ENCODE data around the gene OBSCN. TPM values are rescaled to one million over a fixed set of nuclear protein-coding genes. Genes with fewer than 3 reads are reported as not detected.

Gene OBSCN
- total RNA-seq, 1 donor from 2014 or later: 20.6 TPM

DNA sequence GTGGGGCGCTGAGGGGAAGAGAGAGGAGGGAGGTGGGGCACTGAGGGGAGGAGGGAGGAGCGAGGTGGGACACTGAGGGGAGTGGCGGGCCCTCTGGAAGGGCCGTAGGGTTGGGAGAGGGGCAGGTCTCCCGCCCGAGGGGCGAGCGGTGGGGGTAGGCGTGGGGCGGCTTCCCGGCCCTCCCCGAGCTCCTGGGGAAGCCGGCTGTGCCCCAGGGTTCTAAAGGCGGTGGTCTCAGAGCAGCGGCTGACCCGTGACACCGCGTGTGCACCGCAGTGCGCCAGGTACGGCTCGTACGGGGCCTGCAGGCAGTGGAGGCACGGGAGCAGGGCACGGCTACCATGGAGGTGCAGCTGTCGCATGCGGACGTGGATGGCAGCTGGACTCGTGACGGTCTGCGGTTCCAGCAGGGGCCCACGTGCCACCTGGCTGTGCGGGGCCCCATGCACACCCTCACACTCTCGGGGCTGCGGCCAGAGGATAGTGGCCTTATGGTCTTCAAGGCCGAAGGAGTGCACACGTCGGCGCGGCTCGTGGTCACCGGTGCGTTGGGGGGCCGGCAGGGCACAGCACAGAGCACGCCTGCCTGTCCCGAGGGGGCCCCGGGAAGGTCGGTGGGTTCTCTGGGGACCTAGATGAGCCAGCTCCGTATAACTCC, 68.5 kb downstream of the OBSCN start:
- peak overlapping the region; percentile 44 for H3K4me3 ChIP-seq (ENCODE audit: low read depth, low read length)
- DNase-seq (ENCODE audit: low read depth): no peak
- TF ChIP-seq, protein P1, sequence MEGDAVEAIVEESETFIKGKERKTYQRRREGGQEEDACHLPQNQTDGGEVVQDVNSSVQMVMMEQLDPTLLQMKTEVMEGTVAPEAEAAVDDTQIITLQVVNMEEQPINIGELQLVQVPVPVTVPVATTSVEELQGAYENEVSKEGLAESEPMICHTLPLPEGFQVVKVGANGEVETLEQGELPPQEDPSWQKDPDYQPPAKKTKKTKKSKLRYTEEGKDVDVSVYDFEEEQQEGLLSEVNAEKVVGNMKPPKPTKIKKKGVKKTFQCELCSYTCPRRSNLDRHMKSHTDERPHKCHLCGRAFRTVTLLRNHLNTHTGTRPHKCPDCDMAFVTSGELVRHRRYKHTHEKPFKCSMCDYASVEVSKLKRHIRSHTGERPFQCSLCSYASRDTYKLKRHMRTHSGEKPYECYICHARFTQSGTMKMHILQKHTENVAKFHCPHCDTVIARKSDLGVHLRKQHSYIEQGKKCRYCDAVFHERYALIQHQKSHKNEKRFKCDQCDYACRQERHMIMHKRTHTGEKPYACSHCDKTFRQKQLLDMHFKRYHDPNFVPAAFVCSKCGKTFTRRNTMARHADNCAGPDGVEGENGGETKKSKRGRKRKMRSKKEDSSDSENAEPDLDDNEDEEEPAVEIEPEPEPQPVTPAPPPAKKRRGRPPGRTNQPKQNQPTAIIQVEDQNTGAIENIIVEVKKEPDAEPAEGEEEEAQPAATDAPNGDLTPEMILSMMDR (conservative IDR thresholded peaks at IDR 0.05; ENCODE audit: low read depth, low read length): no peak

DNA sequence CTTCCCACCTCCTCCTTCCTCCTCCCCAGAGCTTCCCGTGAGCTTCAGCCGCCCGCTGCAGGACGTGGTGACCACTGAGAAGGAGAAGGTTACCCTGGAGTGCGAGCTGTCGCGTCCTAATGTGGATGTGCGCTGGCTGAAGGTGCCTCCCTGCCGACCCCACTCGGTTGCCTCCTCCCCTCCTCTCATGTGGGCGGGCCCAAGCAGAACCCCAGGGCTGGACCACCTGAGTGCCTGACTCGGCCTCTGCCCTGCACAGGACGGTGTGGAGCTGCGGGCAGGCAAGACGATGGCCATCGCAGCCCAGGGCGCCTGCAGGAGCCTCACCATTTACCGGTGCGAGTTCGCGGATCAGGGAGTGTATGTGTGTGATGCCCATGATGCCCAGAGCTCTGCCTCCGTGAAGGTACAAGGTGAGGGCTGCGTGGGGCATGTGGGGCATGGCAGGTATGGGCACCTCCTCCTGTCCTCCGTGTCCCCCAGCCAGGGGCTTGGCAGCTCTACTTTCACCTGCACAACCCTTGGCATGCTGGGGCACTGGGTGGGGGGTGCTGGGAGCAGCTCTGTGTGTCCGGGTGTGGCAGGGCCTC, 69.2 kb downstream of the OBSCN start:
- TF ChIP-seq, protein P1 (conservative IDR thresholded peaks at IDR 0.05; ENCODE audit: low read depth, low read length): no peak
- DNase-seq (ENCODE audit: low read depth): no peak
- no peak overlapping the region for H3K4me3 ChIP-seq (ENCODE audit: low read depth, low read length)

DNA sequence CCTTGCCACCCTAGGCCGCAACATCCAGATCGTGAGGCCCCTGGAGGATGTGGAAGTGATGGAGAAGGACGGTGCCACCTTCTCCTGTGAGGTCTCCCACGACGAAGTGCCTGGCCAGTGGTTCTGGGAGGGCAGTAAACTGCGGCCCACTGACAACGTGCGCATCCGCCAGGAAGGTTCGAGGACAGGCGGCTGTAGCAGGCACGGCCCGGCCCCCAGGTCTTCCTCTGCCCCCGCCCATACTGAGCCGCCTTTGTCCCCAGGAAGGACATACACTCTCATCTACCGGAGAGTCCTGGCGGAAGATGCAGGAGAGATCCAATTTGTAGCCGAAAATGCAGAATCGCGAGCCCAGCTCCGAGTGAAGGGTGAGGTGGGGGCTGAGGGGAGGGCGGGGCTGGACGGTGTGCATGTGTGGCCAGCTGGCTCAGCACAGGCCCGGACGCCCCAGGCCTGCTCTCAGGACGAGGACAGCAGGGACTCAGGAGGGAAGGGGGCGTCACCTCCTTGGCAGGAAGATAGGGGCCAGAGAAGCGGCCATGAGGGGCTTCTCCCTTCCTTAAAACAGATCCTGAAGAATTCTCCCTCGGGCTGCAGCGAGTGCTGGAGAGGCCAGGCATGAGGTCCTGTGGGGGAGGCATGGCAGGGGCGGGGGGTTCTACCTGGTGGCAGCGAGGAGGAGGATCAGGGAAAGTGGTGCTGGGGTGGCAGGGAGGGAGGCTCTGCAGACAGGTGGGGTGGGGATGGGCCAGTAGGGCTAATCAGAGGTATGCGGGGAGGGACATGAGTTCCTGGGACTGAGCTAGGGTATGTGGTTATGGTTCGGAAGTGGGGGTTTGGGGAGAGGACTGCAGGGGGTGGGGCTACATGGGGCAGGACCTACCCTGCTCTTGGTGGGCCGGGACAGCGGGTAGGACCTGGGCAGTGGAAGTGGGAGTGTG, 69.9 kb downstream of the OBSCN start:
- no peak overlapping the region for H3K4me3 ChIP-seq (ENCODE audit: low read depth, low read length)
- DNase-seq (ENCODE audit: low read depth): no peak

DNA sequence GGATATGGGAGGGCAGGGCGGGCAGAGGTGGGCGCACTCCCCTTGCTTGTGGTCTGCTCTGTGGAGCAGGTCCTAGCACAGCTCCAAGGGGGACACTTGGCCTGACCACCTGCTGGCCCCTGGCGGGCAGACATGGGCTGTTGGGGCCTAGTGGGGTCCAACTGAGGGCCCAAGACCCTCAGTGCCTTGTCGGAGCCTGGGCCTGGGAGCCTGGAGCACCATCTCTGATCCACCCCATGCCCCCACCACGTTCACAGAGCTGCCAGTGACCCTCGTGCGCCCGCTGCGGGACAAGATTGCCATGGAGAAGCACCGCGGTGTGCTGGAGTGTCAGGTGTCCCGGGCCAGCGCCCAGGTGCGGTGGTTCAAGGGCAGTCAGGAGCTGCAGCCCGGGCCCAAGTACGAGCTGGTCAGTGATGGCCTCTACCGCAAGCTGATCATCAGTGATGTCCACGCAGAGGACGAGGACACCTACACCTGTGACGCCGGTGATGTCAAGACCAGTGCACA, 70.6 kb downstream of the OBSCN start:
- DNase-seq (ENCODE audit: low read depth): no peak
- no peak overlapping the region for H3K4me3 ChIP-seq (ENCODE audit: low read depth, low read length)
- TF ChIP-seq, protein P1 (conservative IDR thresholded peaks at IDR 0.05; ENCODE audit: low read depth, low read length): no peak

More for the DNA sequence above, 69.9 kb downstream of the OBSCN start:
- TF ChIP-seq, protein P1 (conservative IDR thresholded peaks at IDR 0.05; ENCODE audit: low read depth, low read length): no peak

DNA sequence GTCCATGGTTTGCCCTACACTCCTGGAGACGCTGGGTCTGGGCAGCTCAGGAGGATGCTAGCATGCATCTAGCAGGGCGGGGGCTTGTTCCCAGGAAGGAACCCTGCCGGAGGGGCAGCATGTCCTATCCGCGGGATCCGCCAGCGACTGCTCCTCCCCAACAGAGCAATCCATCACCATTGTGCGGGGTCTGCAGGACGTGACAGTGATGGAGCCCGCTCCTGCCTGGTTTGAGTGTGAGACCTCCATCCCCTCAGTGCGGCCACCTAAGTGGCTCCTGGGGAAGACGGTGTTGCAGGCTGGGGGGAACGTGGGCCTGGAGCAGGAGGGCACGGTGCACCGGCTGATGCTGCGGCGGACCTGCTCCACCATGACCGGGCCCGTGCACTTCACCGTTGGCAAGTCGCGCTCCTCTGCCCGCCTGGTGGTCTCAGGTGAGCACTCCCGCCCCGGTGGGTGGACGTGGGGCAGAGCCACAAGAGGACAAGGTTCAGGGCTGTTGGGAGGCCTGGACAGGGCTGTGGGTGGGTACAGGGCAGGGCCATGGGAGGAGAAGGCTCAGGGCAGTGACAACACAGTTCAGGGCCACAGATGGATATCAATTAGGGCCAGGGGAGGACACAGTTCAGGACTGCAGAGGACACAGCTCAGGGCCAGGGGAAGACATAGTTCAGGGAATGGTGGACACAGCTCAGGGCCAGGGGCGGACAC, 71.3 kb downstream of the OBSCN start:
- TF ChIP-seq, protein P1 (conservative IDR thresholded peaks at IDR 0.05; ENCODE audit: low read depth, low read length): no peak
- H3K4me3 ChIP-seq (ENCODE audit: low read depth, low read length): no peak overlapping the region
- no peak for DNase-seq (ENCODE audit: low read depth)

DNA sequence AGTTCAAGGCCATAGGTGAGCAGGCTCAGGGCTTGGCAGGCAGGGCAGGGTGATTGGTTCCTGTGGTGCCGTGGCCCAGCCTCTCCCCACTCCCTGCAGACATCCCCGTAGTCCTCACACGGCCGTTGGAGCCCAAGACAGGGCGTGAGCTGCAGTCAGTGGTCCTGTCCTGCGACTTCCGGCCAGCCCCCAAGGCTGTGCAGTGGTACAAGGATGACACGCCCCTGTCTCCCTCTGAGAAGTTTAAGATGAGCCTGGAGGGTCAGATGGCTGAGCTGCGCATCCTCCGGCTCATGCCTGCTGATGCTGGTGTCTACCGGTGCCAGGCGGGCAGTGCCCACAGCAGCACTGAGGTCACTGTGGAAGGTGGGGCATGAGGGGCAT, 71.9 kb downstream of the OBSCN start:
- no peak for DNase-seq (ENCODE audit: low read depth)
- H3K4me3 ChIP-seq (ENCODE audit: low read depth, low read length): no peak overlapping the region
- TF ChIP-seq, protein P1 (conservative IDR thresholded peaks at IDR 0.05; ENCODE audit: low read depth, low read length): no peak

Measured in epithelial cell of proximal tubule (primary cell).